Measurements from ENCODE around the gene SNAPC2.
"Not testable (repeated sequence)": the region's sequence is repeated elsewhere in the genome, so short reads cannot be mapped to it uniquely, and the experiment has no call there.

SNAPC2 gene

GRCh38 chr19:7941895-7942596, 21.9 kb downstream of the SNAPC2 start:
- DNase-seq: no peak

- no peak for DNase-seq
Measured at GRCh38 chr19:7942981-7943443, 22.9 kb downstream of the SNAPC2 start.

GRCh38 chr19:7943444-7944176, 23.5 kb downstream of the SNAPC2 start, which contains the start of gene TIMM44:
TSS of gene TIMM44 (minus strand) at chr19:7943666. CDS start at chr19:7943651, 15 bp downstream.
- DNase-seq: peak; percentile 96 to 98

- DNase-seq: peak; percentile 89 to 92
Measured at GRCh38 chr19:7944177-7944761, 24.1 kb downstream of the SNAPC2 start.

GRCh38 chr19:7947939-7948338, 27.8 kb downstream of the SNAPC2 start:
- DNase-seq: no peak

GRCh38 chr19:7953060-7953459, 32.9 kb downstream of the SNAPC2 start:
- no peak for DNase-seq

GRCh38 chr19:7953576-7953975, 33.4 kb downstream of the SNAPC2 start:
- DNase-seq: no peak

- DNase-seq: no peak
Measured at GRCh38 chr19:7955696-7956095, 35.6 kb downstream of the SNAPC2 start.

GRCh38 chr19:7959211-7959610, 39.1 kb downstream of the SNAPC2 start:
- DNase-seq: no peak

GRCh38 chr19:7961082-7961481, 40.9 kb downstream of the SNAPC2 start:
- not testable (repeated sequence) for DNase-seq

GRCh38 chr19:7961920-7962626, 41.9 kb downstream of the SNAPC2 start:
- DNase-seq: no peak

- DNase-seq: no peak
Measured at GRCh38 chr19:7962644-7963268, 42.6 kb downstream of the SNAPC2 start.

- no peak for DNase-seq
Measured at GRCh38 chr19:7963566-7963965, 43.4 kb downstream of the SNAPC2 start.

- DNase-seq: no peak
Measured at GRCh38 chr19:7965259-7965841, 45.2 kb downstream of the SNAPC2 start.

- DNase-seq: no peak
Measured at GRCh38 chr19:7965921-7966665, 46.0 kb downstream of the SNAPC2 start.

- DNase-seq: no peak
Measured at GRCh38 chr19:7968008-7968795, 48.1 kb downstream of the SNAPC2 start.

- DNase-seq: no peak
Measured at GRCh38 chr19:7968796-7969554, 48.8 kb downstream of the SNAPC2 start.

- DNase-seq: no peak
Measured at GRCh38 chr19:7969555-7969939, 49.4 kb downstream of the SNAPC2 start.

GRCh38 chr19:7970716-7971448, 50.7 kb downstream of the SNAPC2 start:
- DNase-seq: peak in 1 of 2 experiments; percentile 43
